ENCODE data around the gene ACOX2.
A peak's percentile ranks its signal among the peaks of the same experiment; 100 is the strongest.

ACOX2 gene

GRCh38 chr3:58514405-58514804 lies 22.6 kb downstream of the ACOX2 start:
- DNase-seq (ENCODE audit: low read depth in 2 of 2, low spot score in 1 of 2), result no peak

DNA sequence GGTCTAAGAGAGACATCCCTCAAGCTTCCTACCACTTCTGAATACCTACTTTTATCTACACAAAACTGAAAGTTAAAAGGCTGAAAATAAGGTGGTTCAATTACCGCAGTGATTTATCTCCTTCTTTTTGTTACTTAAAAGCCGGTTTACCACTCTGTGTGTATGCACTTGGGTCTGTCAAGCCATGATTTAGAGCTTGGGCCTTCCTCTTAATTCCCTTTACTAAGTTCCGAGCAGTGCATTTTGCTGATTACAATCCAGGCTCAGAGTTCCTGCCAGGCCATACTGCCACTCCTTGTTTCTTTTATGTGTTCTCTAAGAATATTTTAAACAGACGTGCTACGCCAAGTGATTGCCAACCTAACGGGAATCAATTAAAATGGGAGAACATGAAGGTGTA lies 28.6 kb downstream of the ACOX2 start:
- DNase-seq (ENCODE audit: low read depth in 2 of 2, low spot score in 1 of 2), result no peak

DNA sequence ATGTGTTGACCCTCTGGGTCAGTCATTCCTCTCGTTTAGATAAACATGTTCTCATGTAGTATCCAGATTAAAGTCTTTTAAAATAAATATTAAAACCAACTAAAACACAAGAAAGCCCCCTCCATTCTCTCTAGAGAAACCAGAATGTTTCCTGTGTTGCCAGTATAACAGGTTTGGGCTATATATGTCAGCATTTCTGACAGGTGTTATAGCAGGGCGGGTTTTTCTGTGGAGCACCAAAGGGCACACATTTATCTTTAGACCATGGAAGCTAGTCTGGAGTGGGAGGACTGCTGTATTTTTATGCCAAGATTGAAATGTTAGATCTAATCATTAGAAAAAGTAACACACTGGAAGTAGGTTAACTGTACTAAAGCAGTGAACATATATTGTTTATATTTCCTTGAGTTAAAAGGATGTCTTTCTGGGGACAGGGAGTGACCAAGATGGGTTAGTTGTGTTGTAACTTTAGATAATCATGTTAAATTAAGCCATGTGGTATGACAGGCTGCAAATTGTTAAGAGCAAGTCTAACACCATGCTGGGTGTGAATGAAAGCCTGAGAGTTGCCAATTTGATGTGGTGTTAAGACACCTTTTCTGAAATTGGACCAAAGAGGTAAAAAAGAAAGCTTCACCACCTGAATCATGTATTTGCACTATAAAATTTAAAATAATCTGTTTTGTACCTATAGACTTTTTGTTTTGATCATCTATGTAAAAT lies 29.5 kb downstream of the ACOX2 start:
- no peak for DNase-seq (ENCODE audit: low read depth in 2 of 2, low spot score in 1 of 2)

- no peak for DNase-seq (ENCODE audit: low read depth in 2 of 2, low spot score in 1 of 2)
These were observed 34.1 kb downstream of the ACOX2 start for GRCh38 chr3:58502872-58503271.

DNA sequence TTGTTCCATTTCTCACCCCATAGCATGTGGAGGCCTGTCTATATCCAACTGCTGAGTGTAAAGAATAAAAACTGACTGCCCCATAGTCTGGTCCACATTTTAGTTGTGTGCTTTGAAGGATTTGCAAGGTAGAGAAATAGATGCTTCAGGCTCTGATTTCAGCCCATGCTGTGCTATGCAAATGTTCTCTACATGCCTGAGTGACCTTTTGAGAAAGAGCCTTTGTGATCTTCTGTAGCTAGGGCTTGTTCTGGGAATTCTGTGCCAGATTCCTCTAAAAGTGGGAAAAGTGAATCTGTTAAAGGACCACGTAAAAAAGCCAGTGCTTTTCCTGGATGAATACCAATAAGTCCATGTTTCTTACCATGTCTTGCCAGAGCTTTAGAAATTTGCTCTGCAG lies 39.9 kb downstream of the ACOX2 start:
- no peak for DNase-seq (ENCODE audit: low read depth in 2 of 2, low spot score in 1 of 2)

DNA sequence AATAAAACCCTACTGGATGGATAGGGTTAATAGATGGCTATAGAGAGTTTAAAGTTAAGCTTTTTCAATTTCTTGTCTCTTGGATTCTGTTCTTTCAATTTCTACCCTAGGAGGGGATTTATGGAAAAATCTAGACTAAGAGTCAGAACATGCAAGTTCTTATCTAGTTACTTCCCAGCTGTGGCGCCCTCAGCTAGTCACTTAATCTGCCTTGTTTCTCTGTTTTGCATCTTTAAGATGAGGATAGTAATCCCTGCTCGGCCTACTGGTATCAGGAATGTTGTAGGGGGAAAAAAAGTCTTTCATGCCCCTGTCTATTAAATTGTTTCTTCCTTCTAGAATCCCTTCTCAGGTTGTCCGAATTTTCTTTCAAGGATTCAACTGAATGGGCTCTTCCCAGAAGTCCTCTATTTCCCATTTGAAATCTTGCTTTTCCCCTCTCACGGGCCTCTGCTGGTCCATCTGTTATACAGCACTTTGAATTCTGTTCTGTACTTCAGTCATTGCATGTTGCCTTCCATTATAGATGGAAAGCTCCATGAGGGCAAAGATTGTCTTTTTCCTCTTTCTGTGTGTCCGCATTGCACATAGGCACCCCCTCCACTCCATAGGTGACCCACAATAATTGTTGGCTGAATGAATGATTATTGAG lies 40.7 kb downstream of the ACOX2 start:
- DNase-seq (ENCODE audit: low read depth in 2 of 2, low spot score in 1 of 2), result no peak

- no peak for DNase-seq (ENCODE audit: low read depth in 2 of 2, low spot score in 1 of 2)
These were observed 41.9 kb downstream of the ACOX2 start for GRCh38 chr3:58495101-58495500.

DNA sequence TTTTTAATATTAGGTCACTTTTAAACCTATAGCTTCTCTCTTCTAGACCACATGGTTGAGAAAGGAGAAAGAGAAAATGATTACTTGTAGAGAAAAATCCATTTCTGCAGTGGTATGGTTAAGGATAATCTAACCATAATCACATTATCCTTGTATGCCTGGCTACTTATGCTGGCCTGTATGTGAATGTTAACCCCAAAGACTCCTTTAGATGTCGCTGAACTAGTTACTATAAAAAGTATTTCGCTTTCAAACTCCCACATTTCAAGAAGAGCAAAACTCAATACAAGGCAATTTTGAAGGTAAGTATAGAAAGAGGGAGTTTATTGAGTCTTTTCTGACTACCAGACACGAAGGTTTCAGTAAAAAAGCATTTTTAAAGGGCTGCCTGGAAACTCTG lies 42.9 kb downstream of the ACOX2 start:
- DNase-seq (ENCODE audit: low read depth in 2 of 2, low spot score in 1 of 2), result no peak

- DNase-seq (ENCODE audit: low read depth in 2 of 2, low spot score in 1 of 2), result no peak
These were observed 44.5 kb downstream of the ACOX2 start for GRCh38 chr3:58492494-58492905.

DNA sequence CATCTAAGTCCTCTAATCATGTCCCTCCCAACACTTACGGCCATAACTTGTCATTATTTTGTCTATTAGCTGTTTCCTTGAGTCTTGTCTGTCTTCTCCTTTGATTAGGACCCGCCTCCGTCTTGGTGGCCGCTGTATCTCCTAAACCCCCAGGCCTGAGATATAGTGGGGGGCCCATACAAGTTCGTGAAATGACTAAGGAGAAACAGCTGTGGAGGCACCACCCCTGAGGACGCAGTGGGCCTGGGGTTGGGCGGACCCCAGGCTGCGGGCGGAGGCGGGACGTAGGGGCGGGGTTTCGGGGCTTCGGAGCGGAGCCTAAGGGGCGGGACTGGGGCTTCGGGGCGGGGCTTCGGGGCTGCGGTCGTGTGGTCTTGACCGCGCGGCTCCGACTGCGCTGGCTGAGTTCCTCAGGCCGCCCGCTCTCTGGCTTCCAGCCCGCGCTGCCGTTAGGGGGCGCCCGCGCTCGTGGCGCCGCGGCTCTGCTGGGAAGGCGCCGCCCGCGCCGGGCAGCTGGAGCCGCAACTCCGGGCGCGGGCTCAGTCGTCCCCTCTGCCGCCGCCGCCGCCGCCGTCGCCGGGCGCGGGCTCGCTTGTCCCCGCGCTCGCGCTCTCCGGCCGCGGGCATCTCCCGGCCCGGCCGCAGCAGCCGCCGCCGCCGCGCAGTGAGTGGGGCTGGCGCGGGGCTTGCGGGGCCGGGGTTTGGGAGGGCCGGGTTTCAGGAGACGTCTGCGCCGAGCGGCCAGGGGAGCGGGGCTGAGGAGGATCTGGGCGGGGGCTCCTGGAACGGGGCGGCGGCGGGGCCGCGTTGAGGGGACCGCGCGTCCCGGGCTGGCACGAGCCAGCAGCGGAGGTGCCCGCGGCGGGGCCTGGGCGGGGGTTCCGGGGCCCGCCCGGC lies 45.2 kb downstream of the ACOX2 start, which contains the start of gene KCTD6:
Gene KCTD6, plus strand, starts transcription at position 591 of the 897 bp plus-strand sequence. CDS start 6,660 bp downstream, outside the sequence.
- DNase-seq (ENCODE audit: low read depth in 2 of 2, low spot score in 1 of 2), result peak; percentile 63 to 78

DNA sequence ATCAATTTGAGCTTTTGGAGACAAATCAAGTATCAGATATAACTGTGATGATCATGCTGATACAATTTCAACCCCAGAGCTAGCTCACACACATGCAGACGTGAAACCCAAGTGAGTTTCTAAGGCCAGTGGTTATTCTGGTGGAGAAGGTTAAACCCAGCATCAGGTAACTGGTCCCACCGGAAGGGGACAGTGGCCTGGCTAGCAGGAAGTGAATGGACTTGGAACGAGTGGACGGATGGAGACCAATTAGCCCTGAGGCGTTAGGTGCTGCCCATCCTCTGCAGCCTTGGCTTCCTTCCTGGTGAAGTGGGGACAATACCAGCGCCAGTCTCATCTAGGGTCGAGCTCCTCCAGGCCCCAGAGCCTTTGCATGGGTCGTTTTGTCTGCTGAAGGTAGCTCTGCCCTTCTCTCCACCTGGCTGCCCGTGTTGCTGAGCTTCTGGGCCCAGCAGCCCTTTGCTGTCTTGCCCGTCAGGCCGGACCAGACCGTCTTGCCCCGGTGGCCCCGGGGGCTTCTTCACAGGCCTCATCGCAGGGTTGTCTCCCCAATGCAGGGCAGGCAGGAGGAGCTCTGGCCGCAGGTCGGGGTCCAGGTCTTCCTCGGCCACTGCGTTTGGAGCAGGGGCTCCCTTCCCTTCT lies 46.0 kb downstream of the ACOX2 start:
- DNase-seq (ENCODE audit: low read depth in 2 of 2, low spot score in 1 of 2), result no peak

DNA sequence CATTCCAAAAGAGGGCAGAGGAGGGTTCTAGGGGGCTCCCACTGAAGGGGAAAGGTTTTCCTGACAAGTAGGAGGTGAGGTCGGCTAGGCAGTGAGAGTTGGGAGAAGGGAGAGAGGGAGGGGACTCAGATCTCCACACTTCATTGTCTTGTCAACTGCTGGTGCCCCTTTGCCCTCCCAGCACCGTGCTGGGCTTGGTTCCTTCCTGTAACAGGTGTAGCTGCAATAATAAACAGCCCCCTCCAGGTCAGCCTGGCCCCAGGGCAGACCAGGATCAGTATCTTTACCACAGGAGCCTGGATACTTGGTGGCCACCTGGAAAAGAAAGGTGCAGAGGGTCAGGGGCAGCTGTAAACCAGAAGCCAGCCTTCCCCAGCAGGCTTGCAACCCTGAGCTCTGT lies 48.0 kb downstream of the ACOX2 start:
- no peak for DNase-seq (ENCODE audit: low read depth in 2 of 2, low spot score in 1 of 2)

DNA sequence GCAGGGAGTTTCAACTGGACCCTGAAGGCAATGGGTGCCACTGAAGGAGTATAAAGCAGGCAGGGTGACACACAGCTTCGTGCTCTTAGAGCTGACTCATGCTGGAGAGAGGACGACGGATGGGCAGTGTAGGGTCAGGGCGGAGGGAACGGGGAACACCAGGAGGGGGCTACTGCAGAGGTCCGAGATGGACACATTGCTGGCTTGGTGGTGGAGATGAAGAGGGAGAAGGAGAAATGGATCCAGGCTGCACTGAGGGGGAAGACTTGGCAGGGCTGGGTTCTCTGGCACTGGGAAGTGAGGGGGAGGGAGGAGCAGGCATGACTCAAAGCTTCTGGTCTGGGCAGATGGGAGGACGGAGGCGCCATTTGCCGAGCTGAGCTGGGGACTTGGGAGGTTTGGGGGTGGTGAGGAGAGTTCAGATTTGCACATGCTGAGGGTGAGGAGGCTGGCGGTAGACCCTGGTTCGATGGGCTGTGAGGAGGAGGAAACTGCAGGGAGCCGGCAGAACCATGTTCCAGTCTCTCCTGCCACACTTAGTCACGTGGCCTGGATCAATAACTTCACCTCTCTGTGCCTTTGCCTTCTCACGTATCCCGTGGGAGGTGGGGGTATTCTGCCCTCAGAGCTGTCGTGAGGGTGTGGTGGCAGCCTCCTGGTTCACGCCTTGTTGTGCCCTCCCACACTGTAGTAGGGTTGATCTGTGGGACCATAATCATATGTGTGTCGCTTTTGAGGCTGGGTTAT lies 49.7 kb downstream of the ACOX2 start:
- DNase-seq (ENCODE audit: low read depth in 2 of 2, low spot score in 1 of 2), result no peak

DNA sequence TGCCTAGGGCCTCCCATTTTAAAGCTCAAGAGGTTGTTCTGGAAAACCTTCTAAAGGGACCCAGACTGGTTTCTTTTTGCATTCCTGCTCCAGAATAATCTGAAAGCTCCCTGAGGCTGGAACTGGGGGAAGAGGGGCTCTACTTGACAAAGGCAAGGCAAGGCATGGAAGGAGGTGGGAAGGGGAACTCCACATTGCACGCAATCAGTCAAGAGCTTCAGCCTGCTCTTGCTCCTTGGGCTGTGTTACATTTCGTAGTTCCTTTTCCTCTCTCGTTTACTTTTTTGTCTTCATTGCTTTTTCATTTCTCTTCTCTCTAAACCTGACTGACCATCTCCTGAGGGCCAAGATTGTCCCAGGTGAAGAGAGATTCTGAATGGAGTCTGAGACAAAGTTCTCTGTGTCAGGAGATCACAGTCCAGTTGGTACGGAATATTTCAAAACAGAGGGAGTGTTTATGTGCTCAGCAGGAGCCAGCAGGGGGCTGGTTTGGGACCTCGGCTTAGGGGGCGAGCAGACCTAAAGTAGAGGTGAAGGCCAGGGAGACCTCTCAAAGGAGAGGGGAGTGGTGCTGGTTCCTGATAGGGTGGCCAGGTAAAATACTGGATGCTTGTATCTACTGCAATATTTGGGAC lies 51.1 kb downstream of the ACOX2 start:
- no peak for DNase-seq (ENCODE audit: low read depth in 2 of 2, low spot score in 1 of 2)

DNA sequence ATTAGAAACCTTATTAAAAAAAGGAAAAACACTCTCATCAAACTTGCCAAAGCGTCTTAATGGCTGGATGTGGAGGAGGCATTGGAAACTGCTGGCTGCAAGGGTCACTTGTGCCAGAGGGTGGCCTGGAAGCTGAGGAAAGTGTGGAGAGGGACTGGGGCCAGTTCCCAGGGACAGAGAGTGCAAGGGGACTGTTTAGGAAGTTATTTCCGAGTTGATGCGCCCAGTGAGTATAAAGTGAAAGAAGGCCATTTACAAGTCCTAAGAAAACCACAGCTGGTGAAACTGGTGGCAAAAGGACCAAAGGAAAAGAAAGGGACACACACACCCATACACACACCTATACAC lies 52.3 kb downstream of the ACOX2 start:
- DNase-seq (ENCODE audit: low read depth in 2 of 2, low spot score in 1 of 2), result no peak

- no peak for DNase-seq (ENCODE audit: low read depth in 2 of 2, low spot score in 1 of 2)
These were observed 52.8 kb downstream of the ACOX2 start for GRCh38 chr3:58484045-58484721.

- DNase-seq (ENCODE audit: low read depth in 2 of 2, low spot score in 1 of 2), result no peak
These were observed 53.9 kb downstream of the ACOX2 start for GRCh38 chr3:58482917-58483636.

GRCh38 chr3:58480309-58480708 lies 56.7 kb downstream of the ACOX2 start:
- DNase-seq (ENCODE audit: low read depth in 2 of 2, low spot score in 1 of 2), result no peak

DNA sequence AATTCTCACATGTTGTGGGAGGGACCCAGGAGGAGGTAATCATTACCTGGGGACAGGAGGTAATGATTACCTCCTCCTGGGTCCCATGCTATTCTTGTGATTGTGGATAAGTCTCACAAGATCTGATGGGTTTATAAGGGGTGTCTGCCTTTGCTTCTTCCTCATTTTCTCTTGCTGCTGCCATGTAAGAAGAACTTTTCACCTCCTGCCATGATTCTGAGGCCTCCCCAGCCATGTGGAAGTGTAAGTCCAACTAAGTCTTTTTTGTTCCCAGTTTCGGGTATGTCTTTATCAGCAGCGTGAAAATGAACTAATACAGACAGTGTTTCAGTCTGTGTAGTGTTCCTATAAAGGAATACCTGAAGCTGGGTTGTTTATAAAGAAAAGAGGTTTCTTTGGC lies 58.2 kb downstream of the ACOX2 start:
- DNase-seq (ENCODE audit: low read depth in 2 of 2, low spot score in 1 of 2), result no peak
